ENCODE measurements around the gene USHBP1. TPM values are rescaled to one million over a fixed set of nuclear protein-coding genes. Genes with fewer than 3 reads are reported as not detected.

USHBP1 gene
- total RNA-seq, 1 experiment from 2014 or later = 12.3 TPM

GRCh38 chr19:17305517-17306284 is 41.2 kb upstream of the USHBP1 start, which contains the start of gene MRPL34 (continued):
- 0 out of 2 replicates have a peak, but pooled peaks have one; percentile 31 for TF ChIP-seq ATF2 (CRISPR knock-in tag; IDR thresholded peaks at IDR 0.05; ENCODE audit: borderline replicate concordance, low read depth)
- TF ChIP-seq MYBL2 (CRISPR knock-in tag; IDR thresholded peaks at IDR 0.05) = peak; percentile 48; the same call in 1 of the 2 replicates
- TF ChIP-seq CREB1 (CRISPR knock-in tag; IDR thresholded peaks at IDR 0.05) = no peak
- TF ChIP-seq ZNF281 (CRISPR knock-in tag; IDR thresholded peaks at IDR 0.05) = no peak
- TF ChIP-seq ETV6 (CRISPR knock-in tag; IDR thresholded peaks at IDR 0.05) = peak; percentile 76
- TF ChIP-seq TEAD4 (CRISPR knock-in tag; IDR thresholded peaks at IDR 0.05) = no peak
- no peak for TF ChIP-seq NR2C2 (CRISPR knock-in tag; IDR thresholded peaks at IDR 0.05)
- TF ChIP-seq CTCF (IDR thresholded peaks at IDR 0.05) = no peak; the same call in 1 of the 2 replicates
- no peak for TF ChIP-seq PRRX2 (CRISPR knock-in tag; IDR thresholded peaks at IDR 0.05)
- TF ChIP-seq TCF7 (CRISPR knock-in tag; IDR thresholded peaks at IDR 0.05; ENCODE audit: low read depth) = no peak
- no peak for TF ChIP-seq JUN (CRISPR knock-in tag; IDR thresholded peaks at IDR 0.05)
- TF ChIP-seq ESRRA (CRISPR knock-in tag; IDR thresholded peaks at IDR 0.05; ENCODE audit: borderline replicate concordance) = peak; percentile 68
- TF ChIP-seq ATF3 (CRISPR knock-in tag; conservative IDR thresholded peaks at IDR 0.05) = no peak
- TF ChIP-seq SP1 (CRISPR knock-in tag; conservative IDR thresholded peaks at IDR 0.05) = peak; percentile 64
- TF ChIP-seq USF1 (CRISPR knock-in tag; IDR thresholded peaks at IDR 0.05) = peak; percentile 69
- TF ChIP-seq ERG (CRISPR knock-in tag; IDR thresholded peaks at IDR 0.05) = no peak
- no peak for TF ChIP-seq ZBTB21 (CRISPR knock-in tag; IDR thresholded peaks at IDR 0.05; ENCODE audit: borderline replicate concordance)
- TF ChIP-seq ZMAT4 (CRISPR knock-in tag; IDR thresholded peaks at IDR 0.05) = no peak
- TF ChIP-seq USF2 (CRISPR knock-in tag; IDR thresholded peaks at IDR 0.05) = peak; percentile 65; the same call in 1 of the 2 replicates
- peak; percentile 47; the same call in 1 of the 2 replicates for TF ChIP-seq FOXP1 (CRISPR knock-in tag; IDR thresholded peaks at IDR 0.05; ENCODE audit: borderline replicate concordance)
- no peak for TF ChIP-seq ATF6 (CRISPR knock-in tag; IDR thresholded peaks at IDR 0.05)
- no peak for TF ChIP-seq IRF1 (CRISPR knock-in tag; IDR thresholded peaks at IDR 0.05)
- TF ChIP-seq JAZF1 (CRISPR knock-in tag; IDR thresholded peaks at IDR 0.05) = no peak
- no peak for TF ChIP-seq NFATC4 (CRISPR knock-in tag; IDR thresholded peaks at IDR 0.05)

Measured in WTC11 (cell line).